ENCODE results near the gene DDX56. TPM values are rescaled to one million over a fixed set of nuclear protein-coding genes. Genes with fewer than 3 reads are reported as not detected.

DDX56 gene
- total and polyA plus RNA-seq, 2 of the 13 experiments (the other 11 are each of a cell fraction or from before 2014, with no cell fraction given), result 82.6 to 120 TPM

DNA sequence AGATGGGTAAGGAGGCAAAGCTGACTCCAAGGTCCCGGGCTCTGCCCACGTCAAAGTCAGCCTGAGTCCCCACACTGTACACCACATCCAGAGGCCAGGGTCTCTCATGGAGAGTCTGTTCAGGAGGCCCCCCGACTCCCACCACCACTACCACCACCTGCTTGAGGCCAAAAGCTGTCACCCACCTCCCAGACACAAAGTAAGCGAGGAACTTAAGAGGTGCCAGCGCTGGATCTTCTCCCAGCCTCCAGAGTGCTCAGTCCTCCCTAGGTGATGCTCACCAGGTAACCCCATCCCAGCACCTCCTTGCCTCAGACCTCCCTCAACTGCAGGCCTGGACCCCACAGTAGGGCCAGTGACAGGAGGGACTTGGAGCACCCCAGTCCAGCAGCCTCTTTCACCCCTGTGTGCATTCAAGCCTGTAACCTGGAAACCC lies 33.1 kb downstream of the DDX56 start (continued):
- TF ChIP-seq HINFP (CRISPR knock-in tag; IDR thresholded peaks at IDR 0.05; ENCODE audit: low read depth), result no peak
- TF ChIP-seq, protein P1, sequence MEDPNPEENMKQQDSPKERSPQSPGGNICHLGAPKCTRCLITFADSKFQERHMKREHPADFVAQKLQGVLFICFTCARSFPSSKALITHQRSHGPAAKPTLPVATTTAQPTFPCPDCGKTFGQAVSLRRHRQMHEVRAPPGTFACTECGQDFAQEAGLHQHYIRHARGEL (CRISPR knock-in tag; IDR thresholded peaks at IDR 0.05), result 0 out of 2 replicates have a peak, but pooled peaks have one; percentile 4
- TF ChIP-seq KLF9 (CRISPR knock-in tag; IDR thresholded peaks at IDR 0.05; ENCODE audit: low read depth), result no peak
- no peak for TF ChIP-seq DR1 (CRISPR knock-in tag; IDR thresholded peaks at IDR 0.05)
- TF ChIP-seq ZNF318 (CRISPR knock-in tag; IDR thresholded peaks at IDR 0.05), result no peak
- no peak for TF ChIP-seq SMAD1 (CRISPR knock-in tag; IDR thresholded peaks at IDR 0.05; ENCODE audit: borderline replicate concordance, low read depth)
- TF ChIP-seq, protein P2, sequence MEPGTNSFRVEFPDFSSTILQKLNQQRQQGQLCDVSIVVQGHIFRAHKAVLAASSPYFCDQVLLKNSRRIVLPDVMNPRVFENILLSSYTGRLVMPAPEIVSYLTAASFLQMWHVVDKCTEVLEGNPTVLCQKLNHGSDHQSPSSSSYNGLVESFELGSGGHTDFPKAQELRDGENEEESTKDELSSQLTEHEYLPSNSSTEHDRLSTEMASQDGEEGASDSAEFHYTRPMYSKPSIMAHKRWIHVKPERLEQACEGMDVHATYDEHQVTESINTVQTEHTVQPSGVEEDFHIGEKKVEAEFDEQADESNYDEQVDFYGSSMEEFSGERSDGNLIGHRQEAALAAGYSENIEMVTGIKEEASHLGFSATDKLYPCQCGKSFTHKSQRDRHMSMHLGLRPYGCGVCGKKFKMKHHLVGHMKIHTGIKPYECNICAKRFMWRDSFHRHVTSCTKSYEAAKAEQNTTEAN (CRISPR knock-in tag; conservative IDR thresholded peaks at IDR 0.05), result no peak
- TF ChIP-seq ZNF496 (CRISPR knock-in tag; IDR thresholded peaks at IDR 0.05; ENCODE audit: insufficient replicate concordance), result no peak
- no peak for TF ChIP-seq TAF15 (IDR thresholded peaks at IDR 0.05; ENCODE audit: low read depth, low read length, poor library complexity, severe bottlenecking)
- no peak for TF ChIP-seq TRIM22 (IDR thresholded peaks at IDR 0.05)
- no peak for TF ChIP-seq CBFB (CRISPR knock-in tag; IDR thresholded peaks at IDR 0.05)

Measured in HepG2 (cell line).